Tibial nerve (tissue), 4 donors: ENCODE data around the gene EFNA4.

Experiments used
- CTCF ChIP-seq, 5 experiments: fragments of 200-600 bp in 3 of 5; fragments of 450-650 bp in 2 of 5; sonication (generic) in 3 of 5; IDR thresholded peaks; one replicate each; pipeline ENCODE4 v1.5.1; 2016 to 2019; ENCODE audit warnings: antibody characterized with exemption in 5 of 5, mild to moderate bottlenecking in 3 of 5, moderate library complexity in 2 of 5
- EP300 ChIP-seq, 2 donors: sonication (generic); formaldehyde crosslinking; IDR thresholded peaks; one replicate each; pipeline ENCODE4 v1.6.1; 2017; ENCODE audit warnings: antibody characterized with exemption in 2 of 2, mild to moderate bottlenecking in 1 of 2

- TF ChIP-seq CTCF (IDR thresholded peaks at IDR 0.05): no peak
- no peak for TF ChIP-seq EP300 (IDR thresholded peaks at IDR 0.05)
Observed at GRCh38 chr1:155037043-155037442, 26.5 kb upstream of the EFNA4 start.
